Right ventricle myocardium inferior (tissue), 1 donor: Measurements from ENCODE around the gene ATP6V1A. TPM values are rescaled to one million over a fixed set of nuclear protein-coding genes. Genes with fewer than 3 reads are reported as not detected.
"Not testable (repeated sequence)": the region's sequence is repeated elsewhere in the genome, so short reads cannot be mapped to it uniquely, and the experiment has no call there.

Source experiments
- ATAC-seq: fragments of 200-7000 bp; cut with Tn5 transposase; one replicate; pipeline ENCODE4 v1.9.1; 2020; ENCODE audit warnings: mild to moderate bottlenecking, moderate library complexity
- DNase-seq: peaks from one replicate; pipeline ENCODE4 v3.0.0; 2021; ENCODE audit errors: missing footprints
- intact Hi-C: fragments of 100-400 bp; cut with DNase I; formaldehyde crosslinking; loops from one replicate; pipeline ENCODE4 v1.11.0; 2022
- total RNA-seq: library from RNA; stranded (reverse); fragmentation: NEBNext Ultra II Directional; extraction: Animal tissue kit (Norgen Biotek cat#: 25700); gene quantifications from one replicate; pipeline ENCODE4 v1.2.1, GENCODE V29; 2021
- donor health status: DM: no; HTN: yes; CAD: no; lungs with severe emphysema.

The ATP6V1A gene
- total RNA-seq, 1 donor from 2014 or later, result 23.9 TPM

DNA sequence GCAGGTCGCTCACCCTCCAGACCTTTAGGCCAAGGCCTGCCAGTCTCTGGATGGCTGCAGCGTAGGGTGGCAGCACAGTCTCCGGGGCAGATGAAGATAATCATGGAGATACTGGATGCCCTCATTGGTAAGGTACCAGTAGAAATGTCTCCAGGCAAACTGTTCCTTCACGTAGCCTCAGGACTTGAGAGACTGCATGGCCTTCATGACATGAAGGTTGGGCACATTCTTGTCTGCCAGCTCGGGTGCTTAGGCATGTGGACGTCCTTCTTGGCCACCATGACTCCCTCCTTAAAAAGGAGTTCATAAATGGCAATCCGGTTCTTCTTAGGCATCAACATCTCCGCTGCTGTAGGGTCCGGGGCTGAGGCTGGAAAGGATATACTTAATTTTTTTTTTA is 103.6 kb downstream of the ATP6V1A start:
- DNase-seq, intact Hi-C loops, ATAC-seq: not testable (repeated sequence)

DNA sequence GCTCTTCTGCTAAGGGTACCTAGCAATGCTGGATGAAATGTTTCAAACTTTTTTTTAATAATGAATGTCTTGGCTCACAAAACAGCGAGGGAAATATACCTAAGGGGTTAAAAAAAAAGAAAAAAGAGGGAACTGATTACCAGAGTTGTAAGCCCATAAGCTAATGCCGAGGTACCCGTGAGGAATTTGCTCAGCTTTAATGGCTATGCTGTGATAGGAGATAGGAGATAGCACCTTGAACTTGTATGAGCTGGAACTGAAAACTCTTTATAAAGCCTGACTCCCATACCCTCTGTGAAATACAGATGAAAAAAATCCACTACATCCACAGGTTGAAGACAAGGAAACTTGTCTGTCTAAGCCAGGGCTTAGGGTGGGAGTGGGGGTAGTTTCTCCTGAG is 105.7 kb downstream of the ATP6V1A start:
- ATAC-seq (no peak), DNase-seq (no peak)
- intact Hi-C loops, result no loop called here

Other genes with a start within 250 kb of the ATP6V1A start
- 6.1 TPM for gene SPICE1, start 231.9 kb upstream of the ATP6V1A start, total RNA-seq
- gene SIDT1, start 214.5 kb upstream of the ATP6V1A start, total RNA-seq, result 0.62 TPM
- gene USF3, start 50.4 kb upstream of the ATP6V1A start, total RNA-seq, result 12.9 TPM
- gene NAA50, start 786 bp upstream of the ATP6V1A start, total RNA-seq, result 80.8 TPM
- gene GRAMD1C, start 91.8 kb downstream of the ATP6V1A start, total RNA-seq, result 2.4 TPM
- gene ZDHHC23, start 201.0 kb downstream of the ATP6V1A start, total RNA-seq, result 4.4 TPM